SU-DHL-6 (cell line): ENCODE data around the gene VENTX.

Experiments used
- CTCF ChIP-seq: fragments of 200-600 bp; sonication (generic); IDR thresholded peaks from one replicate; pipeline ENCODE4 v1.5.1; 2017; ENCODE audit warnings: antibody characterized with exemption, mild to moderate bottlenecking, low read length, moderate library complexity; ENCODE audit not compliant: insufficient read depth, poor library complexity, severe bottlenecking
- EZH2phosphoT487 ChIP-seq: fragments of 200-600 bp; sonication (generic), shearing (Covaris generic); conservative IDR thresholded peaks from 2 replicates; pipeline ENCODE4 v1.6.1; 2018; ENCODE audit warnings: mild to moderate bottlenecking, antibody characterized with exemption, low read length, moderate library complexity, mixed read lengths

- TF ChIP-seq CTCF (no peak), EZH2phosphoT487 (no peak)
Measured at GRCh38 chr10:133273534-133274143, 36.0 kb downstream of the VENTX start.
